HG03432 (cell line): Measurements from ENCODE around the gene SKA1.

Experiments
- ATAC-seq: cut with Tn5 transposase; IDR thresholded peaks from one replicate; pipeline ENCODE4 v1.9.1; 2021; ENCODE audit warnings: mild to moderate bottlenecking, moderate library complexity; ENCODE audit not compliant: unreplicated experiment

Gene SKA1, protein sequence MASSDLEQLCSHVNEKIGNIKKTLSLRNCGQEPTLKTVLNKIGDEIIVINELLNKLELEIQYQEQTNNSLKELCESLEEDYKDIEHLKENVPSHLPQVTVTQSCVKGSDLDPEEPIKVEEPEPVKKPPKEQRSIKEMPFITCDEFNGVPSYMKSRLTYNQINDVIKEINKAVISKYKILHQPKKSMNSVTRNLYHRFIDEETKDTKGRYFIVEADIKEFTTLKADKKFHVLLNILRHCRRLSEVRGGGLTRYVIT

DNA sequence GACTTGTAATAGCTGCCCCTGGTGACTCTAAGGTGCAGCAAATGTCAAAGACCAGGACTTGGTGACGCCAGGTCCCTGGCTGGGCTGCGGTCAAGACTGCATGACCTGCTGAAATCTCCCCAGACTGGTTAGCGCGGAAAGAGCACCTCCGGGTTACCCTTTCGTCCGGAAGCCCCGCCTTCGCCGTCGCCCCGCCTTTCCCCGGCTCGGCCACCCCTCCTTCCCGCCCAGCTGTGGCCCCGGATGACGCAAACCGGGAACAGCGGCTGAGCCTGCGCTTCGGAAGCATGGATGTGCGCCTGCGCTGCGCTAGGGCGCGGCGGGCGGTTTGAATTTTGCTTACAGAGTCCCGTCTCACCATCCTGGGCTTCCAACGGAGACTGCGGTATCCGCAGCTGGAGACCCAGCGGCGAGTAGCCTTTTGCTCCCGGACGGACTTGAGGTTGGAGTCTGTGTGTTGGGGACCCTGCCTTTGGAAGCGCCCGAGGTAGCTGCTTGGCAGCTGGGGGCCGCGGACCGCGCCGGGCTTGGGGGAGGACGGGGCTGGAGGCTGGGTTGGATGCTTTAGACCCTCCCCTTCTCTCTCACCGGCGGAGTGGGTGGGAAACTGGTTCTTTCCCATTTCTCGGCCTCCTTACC, at the start of gene SKA1:
Gene SKA1, plus strand, starts transcription at position 294 of the 639 bp plus-strand sequence. CDS start 785 bp downstream, outside the sequence.
- peak; percentile 98 for ATAC-seq

DNA sequence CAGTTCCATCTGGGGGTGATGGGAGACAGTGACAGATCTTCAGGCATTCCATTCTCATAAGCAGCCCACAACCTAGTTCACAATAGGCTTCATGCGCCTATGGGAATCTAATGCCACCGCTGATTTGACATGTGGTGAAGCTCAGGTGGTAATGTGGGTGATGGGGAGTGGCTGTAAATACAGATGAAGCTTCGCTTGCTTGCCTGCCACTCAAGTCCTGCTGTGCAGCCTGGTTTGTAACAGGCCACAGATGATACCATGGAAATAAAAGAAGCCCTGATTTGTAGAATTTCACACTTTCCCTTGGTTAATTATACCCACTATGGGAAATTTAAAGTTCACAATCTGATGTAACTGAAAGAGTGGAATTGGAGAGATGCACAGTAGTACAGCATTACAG, 46.9 kb upstream of the SKA1 start:
- ATAC-seq, result no peak

DNA sequence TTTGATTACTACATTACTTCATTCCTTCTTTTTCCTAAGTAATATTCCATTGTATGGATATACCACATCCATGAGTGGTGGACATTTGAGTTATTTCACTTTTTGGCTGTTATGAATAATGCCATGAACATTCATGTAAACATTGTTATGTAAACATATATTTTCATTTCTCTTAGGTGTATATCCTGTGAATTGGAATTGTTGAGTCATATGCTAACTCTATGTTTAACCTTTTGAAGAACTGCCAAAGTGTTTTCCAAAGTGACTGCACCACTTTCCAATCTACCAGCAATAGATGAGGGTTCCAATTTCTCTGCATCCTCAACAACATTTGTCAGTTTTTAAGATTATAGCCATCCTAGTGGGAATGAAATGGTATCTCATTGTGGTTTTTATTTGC, 44.7 kb upstream of the SKA1 start:
- ATAC-seq, result no peak

DNA sequence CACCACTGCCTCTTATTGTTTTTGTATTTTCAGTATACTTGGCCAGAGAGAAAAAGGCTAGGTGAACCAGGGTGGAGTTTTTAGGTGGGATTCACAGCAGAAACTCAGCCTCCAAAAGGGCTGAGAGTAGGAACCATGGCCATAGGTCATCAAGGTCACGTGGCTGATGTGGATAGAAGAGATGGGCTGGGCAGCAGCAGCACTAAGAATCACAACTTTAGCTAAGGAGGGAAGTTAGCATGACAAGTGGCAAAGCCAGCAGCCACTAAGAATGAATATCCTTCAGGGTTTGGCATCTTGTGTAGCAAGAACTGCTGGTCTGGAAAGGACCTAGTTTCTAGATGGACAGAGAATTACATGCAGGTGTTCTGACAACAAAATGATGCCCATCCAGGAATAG, 43.2 kb upstream of the SKA1 start:
- no peak for ATAC-seq

DNA sequence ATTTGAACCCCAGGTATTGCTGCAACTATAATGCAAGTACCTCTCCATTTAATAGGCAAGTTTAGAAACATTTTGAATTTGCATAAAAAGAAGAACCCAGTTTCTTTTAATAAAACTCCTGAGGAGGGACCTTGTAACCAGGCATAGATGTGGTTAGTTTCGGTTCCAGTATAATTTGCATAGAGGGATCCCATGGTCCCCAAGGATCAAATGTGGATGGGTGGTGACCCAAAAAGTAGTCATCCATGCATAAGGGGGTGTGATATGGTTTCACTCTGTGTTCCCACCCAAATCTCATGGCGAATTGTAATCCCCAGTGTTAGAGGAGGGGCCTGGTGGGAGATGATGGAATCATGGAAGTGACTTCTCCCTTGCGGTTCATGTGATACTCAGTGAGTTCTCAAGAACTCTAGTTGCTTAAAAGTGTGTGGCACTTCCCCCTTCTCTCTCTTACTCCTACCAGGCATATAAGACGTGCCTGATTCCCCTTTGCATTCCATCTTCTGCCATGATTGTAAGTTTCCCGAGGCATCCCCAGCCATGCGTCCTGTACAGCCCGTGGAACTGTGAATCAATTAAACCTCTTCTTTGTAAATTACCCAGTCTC, 40.2 kb upstream of the SKA1 start:
- ATAC-seq, result peak; percentile 87

DNA sequence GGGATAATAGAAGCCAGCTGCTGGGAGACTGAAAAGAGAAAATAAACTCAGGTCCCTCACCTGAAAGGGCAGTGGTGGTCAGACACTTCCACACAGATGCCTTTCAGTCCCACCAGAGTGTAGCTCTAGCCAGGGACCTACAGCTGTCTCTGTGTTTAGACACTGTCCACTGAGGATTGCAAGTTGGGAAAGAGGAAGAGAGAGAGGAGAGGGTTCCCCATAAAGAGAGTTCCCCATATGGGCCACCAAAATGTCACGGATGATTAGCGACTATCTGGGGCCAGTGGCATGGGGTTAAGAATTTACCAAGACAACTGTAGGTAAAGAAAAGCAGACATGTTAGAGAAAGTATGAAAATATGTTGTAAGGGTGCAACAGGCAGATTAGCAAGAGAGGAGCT, 36.7 kb upstream of the SKA1 start:
- no peak for ATAC-seq

DNA sequence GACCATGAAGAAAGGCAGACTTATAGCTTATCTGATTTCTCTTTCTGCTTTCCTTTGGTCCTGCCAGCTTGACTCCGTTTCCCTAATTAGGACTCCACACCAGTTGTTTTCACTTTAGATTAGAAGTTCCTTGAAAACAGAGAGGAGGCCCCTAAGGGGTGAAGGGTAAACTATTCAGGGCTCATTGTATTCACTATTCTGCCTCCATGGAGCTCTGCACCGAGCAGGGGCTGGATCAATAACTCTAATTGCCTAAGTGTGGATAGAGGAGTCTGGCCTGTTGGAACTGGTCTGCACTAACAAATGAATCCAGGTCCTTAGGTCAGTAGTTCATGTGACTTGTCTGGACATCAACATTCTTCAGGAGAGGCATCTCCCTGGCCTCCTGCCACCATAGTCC, 36.1 kb upstream of the SKA1 start:
- no peak for ATAC-seq

DNA sequence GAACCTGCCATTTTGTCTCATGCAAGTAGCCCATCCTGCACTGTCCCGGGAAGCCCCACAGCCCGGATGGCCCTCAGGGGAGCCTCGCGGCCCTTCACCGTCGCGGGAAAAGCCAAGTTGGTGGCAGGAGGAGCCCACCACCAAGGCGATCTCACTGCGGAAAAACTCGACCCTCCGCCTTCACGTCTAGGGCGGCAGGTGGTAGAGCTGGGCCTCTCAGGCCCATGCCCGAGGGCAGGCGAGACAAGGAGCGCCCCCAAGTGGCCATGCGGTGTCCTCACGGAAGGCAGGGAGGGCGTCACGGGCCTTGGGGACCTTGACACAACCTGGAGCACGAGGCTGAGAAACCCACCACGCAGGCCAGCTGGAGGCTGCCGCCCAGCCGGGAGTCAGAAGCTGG, 34.8 kb upstream of the SKA1 start:
- ATAC-seq, result no peak

DNA sequence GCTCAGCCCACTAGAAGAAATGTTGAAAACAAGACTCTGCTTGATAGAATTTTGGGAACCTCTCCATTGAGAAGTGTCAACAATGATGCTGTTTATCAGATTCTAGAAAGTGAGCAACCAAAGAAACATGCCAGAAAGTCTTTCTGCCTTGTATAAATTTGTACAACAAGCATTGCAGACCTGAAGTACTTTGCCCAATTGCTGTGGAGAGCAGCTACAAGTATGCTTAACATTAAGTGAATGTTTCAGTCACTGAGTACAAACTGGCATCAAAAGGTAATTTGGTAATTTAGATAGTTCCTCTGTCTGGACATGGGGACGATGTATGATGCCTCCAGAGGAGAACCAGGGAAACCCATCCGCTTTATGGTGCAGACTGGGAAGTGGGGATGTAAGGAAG, 33.4 kb upstream of the SKA1 start:
- ATAC-seq, result no peak

DNA sequence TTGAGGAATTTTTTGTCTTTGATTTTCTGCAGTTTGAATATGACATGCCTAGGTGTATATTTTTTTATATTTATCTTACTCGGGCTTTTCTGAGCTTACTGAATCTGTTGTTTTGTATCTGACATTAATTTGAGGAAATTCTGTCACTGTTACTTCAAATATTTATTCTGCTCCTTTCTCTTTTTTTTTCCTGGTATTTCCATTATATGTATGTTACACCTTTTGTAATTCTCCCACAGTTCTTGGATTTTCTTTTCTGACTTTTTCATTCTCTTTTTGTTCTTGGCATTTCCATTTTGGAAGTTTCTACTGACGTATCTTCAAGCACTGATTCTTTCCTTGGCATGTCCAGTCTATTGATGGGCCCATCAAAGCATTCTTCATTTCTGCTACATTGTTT, 24.1 kb upstream of the SKA1 start:
- ATAC-seq, result no peak

DNA sequence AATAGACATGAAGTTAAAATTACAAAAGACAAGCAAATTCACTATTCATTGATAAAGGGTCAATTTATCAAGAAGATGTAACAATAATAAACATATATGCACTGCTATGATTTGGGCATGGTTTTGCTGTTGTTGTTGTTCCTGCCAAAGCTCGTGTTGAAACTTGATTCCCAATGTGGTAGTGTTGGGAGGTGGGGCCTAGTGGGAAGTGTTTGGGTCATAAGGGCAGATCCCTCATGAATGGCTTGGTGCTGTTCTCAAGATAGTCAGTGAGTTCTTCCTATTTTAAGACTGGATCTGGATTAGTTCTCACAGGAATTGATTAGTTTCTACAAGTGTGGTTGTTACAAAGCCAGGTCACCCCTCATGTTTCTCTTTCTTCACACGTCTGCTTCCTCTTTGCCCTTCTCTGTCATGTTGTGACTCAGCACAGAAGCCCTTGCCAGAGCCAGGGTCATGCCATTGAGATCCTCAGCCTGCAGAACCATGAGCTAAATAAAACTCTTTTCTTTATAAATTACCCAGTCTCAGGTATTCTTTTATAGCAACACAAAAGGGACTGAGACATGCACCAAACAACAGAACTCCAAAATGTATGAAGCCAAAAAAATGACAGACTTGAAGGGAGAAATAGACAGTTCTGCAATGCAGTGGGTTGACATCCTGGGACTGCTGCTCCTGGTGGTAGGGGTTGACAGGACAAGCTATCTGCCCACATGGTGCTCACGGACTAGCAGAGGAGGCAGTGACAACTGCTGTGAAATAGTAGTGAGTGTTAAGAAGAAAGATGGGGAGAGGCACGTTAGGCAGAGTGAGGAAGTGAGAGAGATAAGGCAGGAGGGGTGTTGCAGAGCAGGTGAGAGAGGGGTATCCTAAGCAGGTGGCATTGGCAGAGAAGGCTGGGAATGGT, 18.6 kb upstream of the SKA1 start:
- ATAC-seq, result peak; percentile 86

DNA sequence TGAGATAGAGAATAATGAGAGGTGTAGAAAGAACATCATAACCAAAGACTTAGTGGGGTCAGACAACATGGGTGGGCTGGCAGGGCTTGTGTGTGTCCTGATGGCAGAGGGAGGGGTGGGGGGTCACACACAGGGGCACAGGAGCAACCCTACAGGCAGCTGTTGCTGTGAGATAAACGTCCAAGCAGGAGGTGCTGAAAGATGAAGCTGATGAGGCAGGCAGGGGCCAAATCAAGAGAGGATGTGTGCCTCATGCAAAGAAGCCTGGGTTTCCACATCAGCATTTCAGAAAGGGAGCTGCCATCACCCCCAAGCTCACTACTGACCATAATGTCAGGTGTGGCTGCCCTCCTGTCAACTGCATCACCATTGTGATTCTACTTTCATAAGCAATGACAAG, 16.0 kb upstream of the SKA1 start:
- no peak for ATAC-seq

DNA sequence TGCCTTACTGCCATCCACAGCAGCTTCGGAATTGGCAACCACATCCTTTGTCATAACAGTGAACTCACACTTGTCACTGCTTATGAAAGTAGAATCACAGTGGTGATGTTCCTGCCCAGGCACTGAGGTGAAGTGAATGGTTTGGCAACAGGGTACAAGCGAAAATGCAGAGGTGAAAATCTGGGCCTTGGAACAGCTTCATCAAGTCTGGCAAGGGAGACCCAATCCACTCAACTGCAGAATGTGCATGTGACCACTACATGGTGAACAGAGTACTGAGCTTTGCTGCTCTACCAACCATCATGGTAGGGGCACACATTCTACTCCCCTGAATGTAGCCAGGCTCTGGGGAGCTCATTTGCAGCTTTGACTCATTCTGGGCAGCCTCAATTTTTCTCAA, 15.0 kb upstream of the SKA1 start:
- no peak for ATAC-seq

DNA sequence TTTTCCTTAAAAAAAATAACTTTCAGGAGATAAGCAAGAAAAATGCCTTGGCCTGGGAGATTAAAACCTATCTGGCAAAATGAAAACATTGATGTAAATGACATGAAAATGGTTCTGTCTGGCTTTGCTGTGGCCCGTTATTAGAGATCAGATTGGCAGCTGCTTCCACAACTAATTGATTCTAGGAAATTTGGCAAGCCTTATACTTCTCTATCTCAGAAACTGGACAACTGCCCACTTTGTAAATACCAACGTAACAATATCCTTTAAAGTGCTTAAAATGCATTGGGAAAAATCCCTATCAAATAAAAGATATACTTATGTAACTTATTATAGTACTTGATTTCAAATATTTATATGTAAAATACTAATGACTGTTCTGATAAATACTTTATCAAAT, 14.2 kb upstream of the SKA1 start:
- no peak for ATAC-seq

DNA sequence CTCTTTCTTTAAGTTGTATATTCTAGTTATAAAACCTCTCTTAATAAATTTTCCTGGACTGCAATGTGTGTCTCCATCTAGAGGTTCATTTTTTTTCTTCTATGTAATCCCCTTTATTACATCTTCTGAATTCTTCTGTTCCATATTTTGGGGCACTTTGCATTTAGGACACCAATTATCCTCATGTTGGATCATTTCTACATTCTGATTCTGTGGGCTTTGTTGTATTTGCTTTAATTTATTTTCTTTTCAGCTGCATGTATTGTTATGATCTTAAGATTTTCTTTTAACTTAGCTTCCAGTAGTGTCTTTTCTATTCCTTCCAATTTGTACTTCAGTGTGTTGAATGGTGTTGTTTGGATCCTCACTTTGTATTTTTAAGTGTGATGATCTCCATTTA, 5.2 kb upstream of the SKA1 start:
- ATAC-seq, result no peak

DNA sequence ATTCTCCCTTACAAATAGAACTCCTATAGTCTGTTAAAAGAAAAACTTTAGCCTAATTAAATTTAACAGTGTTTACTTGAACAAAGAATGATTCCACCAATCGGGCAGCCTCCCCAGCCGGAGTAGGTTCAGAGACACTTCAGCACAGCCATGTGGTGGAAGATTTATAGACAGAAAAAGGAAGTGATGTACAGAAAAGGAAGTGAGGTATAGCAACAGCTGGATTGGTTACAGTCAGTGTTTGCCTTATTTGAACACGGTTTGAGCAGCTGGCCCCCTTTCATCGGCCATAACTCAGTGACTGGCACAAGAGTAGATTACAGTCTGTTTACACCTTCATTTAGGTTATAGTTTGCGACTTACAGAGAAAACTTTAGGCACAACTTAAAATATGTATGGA, 2.1 kb upstream of the SKA1 start:
- ATAC-seq, result no peak

DNA sequence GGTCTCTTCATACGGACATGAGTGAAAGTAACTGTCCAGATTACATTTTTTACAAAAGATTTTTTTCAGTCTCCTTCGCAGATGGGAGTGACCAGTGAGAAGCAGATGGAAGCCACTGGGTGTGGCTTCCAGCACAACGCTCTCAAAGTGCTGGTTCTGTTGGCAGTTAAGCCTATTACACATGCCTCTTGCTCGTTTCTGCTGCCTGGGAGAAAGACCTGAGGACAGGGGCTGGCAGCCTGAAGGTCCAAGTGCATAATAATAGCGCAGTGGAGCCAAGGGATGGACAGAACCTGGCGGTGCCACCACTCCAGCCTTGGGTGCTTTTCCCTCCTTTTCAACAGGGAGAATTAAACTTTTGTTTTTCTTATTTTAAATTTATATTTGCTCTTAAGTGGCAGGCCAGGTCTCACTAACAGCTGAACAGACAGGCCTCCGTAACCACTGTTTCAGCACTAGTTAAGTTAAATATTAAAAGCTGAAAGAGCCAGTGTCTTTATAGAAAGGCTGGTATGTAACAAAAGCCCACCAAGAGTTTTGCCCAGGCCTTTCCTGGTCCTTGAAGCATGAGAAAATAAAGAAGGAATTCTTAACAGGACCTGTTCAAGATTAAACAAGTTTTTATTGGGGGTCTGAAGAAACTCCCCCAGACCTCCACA, 1.2 kb upstream of the SKA1 start:
- no peak for ATAC-seq

DNA sequence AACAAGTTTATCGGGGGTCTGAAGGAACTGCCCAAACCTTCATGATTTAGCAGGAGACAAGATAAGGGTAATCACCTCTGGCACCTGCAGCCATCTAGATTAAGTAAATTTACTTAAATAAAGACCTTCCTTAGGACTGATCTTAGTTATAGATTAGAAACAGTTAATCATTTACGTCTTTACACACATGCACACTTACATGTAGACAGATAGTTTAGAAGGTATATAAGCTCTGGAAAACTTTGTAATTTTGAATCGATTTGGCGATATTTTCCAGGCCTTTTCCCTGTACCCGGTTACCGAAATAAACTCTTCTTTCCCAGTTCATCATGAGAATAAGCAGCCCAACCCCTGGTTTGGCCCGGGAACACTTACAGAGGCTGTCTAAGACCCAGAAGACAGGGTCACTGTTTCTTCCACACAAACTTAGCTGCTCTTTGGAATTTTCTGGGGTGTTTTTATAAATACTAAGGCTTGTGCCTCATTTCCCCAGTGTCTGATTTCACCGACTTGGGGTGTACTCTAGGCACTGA, 560 bp upstream of the SKA1 start:
- no peak for ATAC-seq

DNA sequence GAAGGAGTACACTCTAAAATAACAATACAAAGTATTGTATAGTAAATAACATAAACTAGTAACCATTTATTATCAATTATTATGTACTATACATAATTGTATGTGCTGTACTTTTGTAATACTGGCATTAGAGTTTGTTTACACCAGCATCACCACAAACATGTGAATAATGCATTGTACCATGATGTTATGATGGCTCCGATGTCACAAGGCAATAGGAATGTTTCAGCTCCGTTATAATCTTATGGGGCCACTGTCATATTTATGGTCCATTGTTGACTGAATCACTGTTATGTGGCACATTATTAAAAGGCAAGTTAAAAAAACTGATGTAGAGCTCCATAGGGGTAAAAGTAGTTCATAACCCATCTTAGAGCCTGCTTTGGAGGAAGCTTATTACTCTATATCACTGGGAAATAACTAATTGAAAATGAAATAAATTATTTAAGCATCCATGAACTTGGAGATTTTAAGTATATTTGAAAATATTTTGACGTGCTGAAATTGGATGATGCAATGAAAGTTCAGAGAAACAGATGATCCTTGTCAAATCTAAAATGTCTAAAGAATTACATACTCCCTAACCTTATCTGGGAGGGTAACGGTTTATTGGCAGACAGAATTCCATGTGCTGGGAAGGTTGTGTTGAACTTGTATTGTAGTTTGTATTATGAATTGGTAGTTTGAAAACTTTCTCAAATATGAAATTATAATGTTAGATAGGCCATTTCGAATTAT, 2.4 kb downstream of the SKA1 start:
- ATAC-seq, result no peak

DNA sequence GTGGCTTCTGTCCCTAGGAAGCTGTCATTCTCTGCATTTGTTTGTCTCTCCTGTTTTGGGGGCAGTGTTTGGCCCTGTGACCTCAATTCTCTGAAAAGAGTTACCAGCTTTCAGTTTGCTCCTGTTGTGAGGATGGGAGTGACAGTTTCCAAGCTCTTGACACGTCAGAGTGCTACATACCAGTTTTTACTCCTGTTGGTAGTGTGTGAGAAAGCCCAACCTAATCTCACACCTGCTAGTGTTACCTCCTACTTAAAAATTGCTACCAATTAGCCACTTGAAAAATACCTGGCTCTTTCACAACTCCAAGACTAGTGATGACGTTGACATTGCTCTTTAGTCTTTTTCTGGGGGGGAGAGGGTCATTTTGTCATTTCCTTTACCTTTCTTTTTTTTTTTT, 14.1 kb downstream of the SKA1 start:
- ATAC-seq, result no peak
